ENCODE results near the gene BACE2. TPM values are rescaled to one million over a fixed set of nuclear protein-coding genes. Genes with fewer than 3 reads are reported as not detected.

Gene BACE2
- total and polyA plus RNA-seq, 2 of the 4 experiments (the other 2 are of a cell fraction) = 17.0 to 35.5 TPM

GRCh38 chr21:41316200-41317062 lies 148.5 kb downstream of the BACE2 start, which contains the start of gene FAM3B:
Gene FAM3B, plus strand, starts transcription at chr21:41316801. Its CDS starts 79 bp downstream, at chr21:41316880.
- WGBS, 2 experiments (ENCODE audit: extremely low coverage in 2 of 2, insufficient read length in 1 of 2) = 22% methylated on average over 19 of the region's 55 CpGs; no CpG with 5 or more reads in 1 of the 2 experiments
- TF ChIP-seq SMC3 (IDR thresholded peaks at IDR 0.05; ENCODE audit: low read depth, low read length) (no peak), CEBPB (IDR thresholded peaks at IDR 0.05; ENCODE audit: low read depth, low read length) (no peak), RFX5 (IDR thresholded peaks at IDR 0.05; ENCODE audit: low read depth, low read length) (no peak), FOS (IDR thresholded peaks at IDR 0.05; ENCODE audit: low read depth, low read length) (no peak)
- Histone ChIP-seq H3K4me1 (ENCODE audit: control insufficient read depth, insufficient read depth, low read length) (no peaks in the 10 kb centered on the region), H2BK15ac (ENCODE audit: low read depth, low read length) (no peak within 1 kb of the TSS), H3K27me3 (ENCODE audit: control insufficient read depth, insufficient read depth, low read length) (peaks cover 36% of the 10 kb centered on the region), H4K8ac (ENCODE audit: low read depth in 2 of 2, low read length in 2 of 2) (no peak within 1 kb of the TSS), H3K4me2 (ENCODE audit: low read depth, low read length) (no peak within 1 kb of the TSS), H3K9ac (ENCODE audit: low read depth, low read length) (no peak within 1 kb of the TSS), H4K91ac (ENCODE audit: insufficient read depth, low read depth, low read length) (no peak within 1 kb of the TSS), H2BK5ac (ENCODE audit: low read depth, low read length, poor library complexity, severe bottlenecking) (no peak within 1 kb of the TSS), H2AK9ac (replicated peaks; ENCODE audit: low read depth, low read length, poor library complexity) (no peak within 1 kb of the TSS), H3K9me3 (ENCODE audit: control insufficient read depth, insufficient read depth, low read length) (no peaks in the 10 kb centered on the region), H2AFZ (replicated peaks; ENCODE audit: low read length, poor library complexity) (no peak within 1 kb of the TSS), H3K27ac (ENCODE audit: insufficient read depth, low read length) (no peak within 1 kb of the TSS), H3K23ac (ENCODE audit: low read depth, low read length) (no peak within 1 kb of the TSS), H3K4me3 (ENCODE audit: insufficient read depth, low read depth, low read length) (no peak within 1 kb of the TSS), H3K36me3 (ENCODE audit: control insufficient read depth, insufficient read depth, low read length) (no peaks in the 10 kb centered on the region), H3K9me1 (ENCODE audit: insufficient read depth, low read length) (no peaks in the 10 kb centered on the region), H2BK20ac (ENCODE audit: low read depth, low read length) (no peak within 1 kb of the TSS), H3K4ac (ENCODE audit: low read depth, low read length) (no peak within 1 kb of the TSS), H4K5ac (ENCODE audit: low read depth, low read length) (no peak within 1 kb of the TSS), H4K20me1 (ENCODE audit: insufficient read depth, low read length) (no peaks in the 10 kb centered on the region), H3K79me1 (ENCODE audit: low read depth in 1 of 2, low read length in 2 of 2) (no peaks in the 10 kb centered on the region), H3K14ac (replicated peaks; ENCODE audit: low read depth, low read length) (no peak within 1 kb of the TSS), H2AK5ac (ENCODE audit: low read depth, low read length) (no peak within 1 kb of the TSS), H3K56ac (ENCODE audit: extremely low read depth, insufficient read depth, low read length) (no peak within 1 kb of the TSS), H3K18ac (ENCODE audit: low read depth, low read length) (no peak within 1 kb of the TSS), H2BK120ac (ENCODE audit: low read depth, low read length) (no peak within 1 kb of the TSS)
- dilution Hi-C loops (cut with HindIII; ENCODE audit: low sequenced_read_pairs, unreplicated experiment) = no loop called here
- ATAC-seq (ENCODE audit: low read depth) = no peak
- intact Hi-C loops (cut with micrococcal nuclease) = no loop called here
- BruUV-seq (replicated peaks) = no TSS peak
- no peak for DNase-seq
- ChIA-PET POLR2A (ENCODE audit: unreplicated experiment) (no interaction called here), CTCF (interaction anchor here (0.5 kb wide), 1 partner anchor 57 kb away, joined by 3 read pairs; no protein-coding TSS in a partner anchor)
- in situ Hi-C loops (cut with MboI; ENCODE audit: low sequenced_read_pairs) = no loop called here

Measured in IMR-90 (cell line).